Measurements from ENCODE around the gene SCIN. TPM values are rescaled to one million over a fixed set of nuclear protein-coding genes. Genes with fewer than 3 reads are reported as not detected.

The SCIN gene
- total RNA-seq, 1 donor from 2014 or later: not detected

- Mint-ChIP-seq H3K4me3 (ENCODE audit: unreplicated experiment) (no peak overlapping the region), H3K27ac (ENCODE audit: unreplicated experiment) (no peak overlapping the region), H3K9me3 (ENCODE audit: unreplicated experiment) (no peaks in the 10 kb centered on the region), H3K27me3 (ENCODE audit: unreplicated experiment) (no peaks in the 10 kb centered on the region), H3K4me1 (ENCODE audit: low read depth, unreplicated experiment) (no peaks in the 10 kb centered on the region), H3K36me3 (ENCODE audit: unreplicated experiment) (peaks cover 4% of the 10 kb centered on the region)
- TF ChIP-seq CTCF (IDR thresholded peaks at IDR 0.05; ENCODE audit: partially characterized antibody, unreplicated experiment): no peak
- no peak for DNase-seq
These were observed 38.7 kb upstream of the SCIN start for GRCh38 chr7:12531784-12532183.

GRCh38 chr7:12534046-12534445 lies 36.5 kb upstream of the SCIN start:
- no peak overlapping the region for H3K27ac Mint-ChIP-seq (ENCODE audit: unreplicated experiment)
- TF ChIP-seq CTCF (IDR thresholded peaks at IDR 0.05; ENCODE audit: partially characterized antibody, unreplicated experiment): no peak
- no peaks in the 10 kb centered on the region for H3K4me1 Mint-ChIP-seq (ENCODE audit: low read depth, unreplicated experiment)
- H3K9me3 Mint-ChIP-seq (ENCODE audit: unreplicated experiment): no peaks in the 10 kb centered on the region
- H3K4me3 Mint-ChIP-seq (ENCODE audit: unreplicated experiment): no peak overlapping the region
- DNase-seq: no peak
- no peaks in the 10 kb centered on the region for H3K27me3 Mint-ChIP-seq (ENCODE audit: unreplicated experiment)
- H3K36me3 Mint-ChIP-seq (ENCODE audit: unreplicated experiment): peaks cover 8% of the 10 kb centered on the region

GRCh38 chr7:12539681-12540080 lies 30.8 kb upstream of the SCIN start:
- no peak overlapping the region for H3K4me3 Mint-ChIP-seq (ENCODE audit: unreplicated experiment)
- peaks cover 8% of the 10 kb centered on the region for H3K36me3 Mint-ChIP-seq (ENCODE audit: unreplicated experiment)
- H3K27me3 Mint-ChIP-seq (ENCODE audit: unreplicated experiment): no peaks in the 10 kb centered on the region
- TF ChIP-seq CTCF (IDR thresholded peaks at IDR 0.05; ENCODE audit: partially characterized antibody, unreplicated experiment): no peak
- H3K27ac Mint-ChIP-seq (ENCODE audit: unreplicated experiment): no peak overlapping the region
- DNase-seq: no peak
- H3K4me1 Mint-ChIP-seq (ENCODE audit: low read depth, unreplicated experiment): no peaks in the 10 kb centered on the region
- no peaks in the 10 kb centered on the region for H3K9me3 Mint-ChIP-seq (ENCODE audit: unreplicated experiment)

- Mint-ChIP-seq H3K27me3 (ENCODE audit: unreplicated experiment) (no peaks in the 10 kb centered on the region), H3K36me3 (ENCODE audit: unreplicated experiment) (peaks cover 8% of the 10 kb centered on the region), H3K4me3 (ENCODE audit: unreplicated experiment) (no peak overlapping the region), H3K27ac (ENCODE audit: unreplicated experiment) (no peak overlapping the region), H3K4me1 (ENCODE audit: low read depth, unreplicated experiment) (no peaks in the 10 kb centered on the region), H3K9me3 (ENCODE audit: unreplicated experiment) (no peaks in the 10 kb centered on the region)
- TF ChIP-seq CTCF (IDR thresholded peaks at IDR 0.05; ENCODE audit: partially characterized antibody, unreplicated experiment): no peak
- DNase-seq: no peak
These were observed 29.7 kb upstream of the SCIN start for GRCh38 chr7:12540850-12541249.

- Mint-ChIP-seq H3K27me3 (ENCODE audit: unreplicated experiment) (no peaks in the 10 kb centered on the region), H3K27ac (ENCODE audit: unreplicated experiment) (no peak overlapping the region), H3K4me1 (ENCODE audit: low read depth, unreplicated experiment) (no peaks in the 10 kb centered on the region), H3K9me3 (ENCODE audit: unreplicated experiment) (no peaks in the 10 kb centered on the region), H3K36me3 (ENCODE audit: unreplicated experiment) (no peaks in the 10 kb centered on the region), H3K4me3 (ENCODE audit: unreplicated experiment) (no peak overlapping the region)
- TF ChIP-seq CTCF (IDR thresholded peaks at IDR 0.05; ENCODE audit: partially characterized antibody, unreplicated experiment): no peak
- DNase-seq: no peak
These were observed 26.9 kb upstream of the SCIN start for GRCh38 chr7:12543586-12543985.

All from glutamatergic neuron (in vitro differentiated cells).